Heart left ventricle (tissue), 13 donors: ENCODE data around the gene PAX5.

Source experiments
- CTCF ChIP-seq, 12 donors: fragments of 200-600 bp; sonication (generic) in 4 of 12; IDR thresholded peaks; one replicate each; pipeline versions ENCODE4 v1.5.0 to v1.8.0; 2018 to 2022; ENCODE audit warnings: antibody characterized with exemption in 12 of 12, mild to moderate bottlenecking in 5 of 12
- POLR2A ChIP-seq, 2 donors: fragments of 450-650 bp; IDR thresholded peaks; one replicate each; pipeline ENCODE4 v1.6.1; 2017; ENCODE audit warnings: antibody characterized with exemption in 2 of 2, mild to moderate bottlenecking in 2 of 2, moderate library complexity in 2 of 2
- donor health status: ischemic (EF 13 %, LVEDD 7.1; RV severe dilation, severe dysfunction).
- donor health status: DM: no; HTN: yes; CAD: no.
- donor health status: DM: no; HTN: no; CAD: no.
- donor health status: ischemic (EF 25% LVEDD 6.9; RV normal size, moderate dysfunction).
- donor health status: ischemic (EF 25% LVEDD 5.7; RV mildly dilated, moderate dysfunction).
- donor health status: ischemic (EF 35%, LVEDD 5.7; RV mildly dilated, moderate dysfunction).
- donor health status: nonischemic (EF 11% LVEDD 7.7; RV severe dilation, severe dysfunction).
- donor health status: DM: yes; HTN: yes; CAD: no.
- donor health status: PGD.
- donor health status: ischemic (EF 29% LVEDD 5.4; RV normal size, mild dysfunction).
- donor health status: nonischemic (EF 23%, LVEDD 6.1; RV moderate dilation, normal function).

- TF ChIP-seq CTCF (IDR thresholded peaks at IDR 0.05) (no peak), POLR2A (IDR thresholded peaks at IDR 0.05) (no peak)
These were observed 198.6 kb downstream of the PAX5 start for GRCh38 chr9:36835271-36835996.
